NCI-H774 (cell line): Measurements from ENCODE around the gene MCM3AP.
A peak's percentile ranks its signal among the peaks of the same experiment; 100 is the strongest.
"Not testable (repeated sequence)": the region's sequence is repeated elsewhere in the genome, so short reads cannot be mapped to it uniquely, and the experiment has no call there.

Experiments used
- DNase-seq: peaks from one replicate; lab custom pipeline; 2025; lab: John Stamatoyannopoulos, UW

MCM3AP gene

GRCh38 chr21:46241577-46241976 is 43.8 kb downstream of the MCM3AP start:
- DNase-seq, result not testable (repeated sequence)

- DNase-seq, result no peak
Observed at GRCh38 chr21:46239817-46240325, 45.5 kb downstream of the MCM3AP start.

GRCh38 chr21:46237474-46237873 is 47.9 kb downstream of the MCM3AP start:
- DNase-seq, result no peak

GRCh38 chr21:46234436-46234950 is 50.9 kb downstream of the MCM3AP start:
- no peak for DNase-seq

GRCh38 chr21:46229923-46230260 is 55.5 kb downstream of the MCM3AP start:
- no peak for DNase-seq

GRCh38 chr21:46229133-46229922 is 56.1 kb downstream of the MCM3AP start:
- no peak for DNase-seq

GRCh38 chr21:46228345-46229051 is 56.9 kb downstream of the MCM3AP start, which contains the start of gene LSS:
Gene LSS (minus strand): TSS chr21:46228774. CDS start chr21:46228745, 29 bp downstream.
- DNase-seq, result peak; percentile 87

- no peak for DNase-seq
Observed at GRCh38 chr21:46227811-46228344, 57.5 kb downstream of the MCM3AP start.

- no peak for DNase-seq
Observed at GRCh38 chr21:46226920-46227599, 58.4 kb downstream of the MCM3AP start.

- no peak for DNase-seq
Observed at GRCh38 chr21:46226146-46226545, 59.3 kb downstream of the MCM3AP start.

GRCh38 chr21:46223661-46224060 is 61.8 kb downstream of the MCM3AP start:
- DNase-seq, result not testable (repeated sequence)

GRCh38 chr21:46223217-46223616 is 62.2 kb downstream of the MCM3AP start:
- no peak for DNase-seq

GRCh38 chr21:46222436-46223116 is 62.8 kb downstream of the MCM3AP start:
- no peak for DNase-seq

GRCh38 chr21:46221664-46222435 is 63.6 kb downstream of the MCM3AP start:
- no peak for DNase-seq

- DNase-seq, result no peak
Observed at GRCh38 chr21:46220847-46221246, 64.6 kb downstream of the MCM3AP start.

GRCh38 chr21:46220275-46220810 is 65.1 kb downstream of the MCM3AP start:
- DNase-seq, result no peak

- DNase-seq, result no peak
Observed at GRCh38 chr21:46219591-46220239, 65.7 kb downstream of the MCM3AP start.

- no peak for DNase-seq
Observed at GRCh38 chr21:46218906-46219590, 66.4 kb downstream of the MCM3AP start.

GRCh38 chr21:46217511-46218196 is 67.8 kb downstream of the MCM3AP start:
- no peak for DNase-seq
